GM21515 (cell line): ENCODE data around the gene AGMO.
"Not testable (repeated sequence)": the region's sequence is repeated elsewhere in the genome, so short reads cannot be mapped to it uniquely, and the experiment has no call there.

Experiments
- ATAC-seq: cut with Tn5 transposase; IDR thresholded peaks from one replicate; pipeline ENCODE4 v1.9.1; 2021; ENCODE audit not compliant: unreplicated experiment

The AGMO gene

GRCh38 chr7:15560968-15561367 lies 847 bp downstream of the AGMO start:
- ATAC-seq, result no peak

- no peak for ATAC-seq
Measured at GRCh38 chr7:15559416-15559928, 2.3 kb downstream of the AGMO start.

GRCh38 chr7:15558756-15559155 lies 3.1 kb downstream of the AGMO start:
- ATAC-seq, result no peak

GRCh38 chr7:15557686-15558085 lies 4.1 kb downstream of the AGMO start:
- ATAC-seq, result no peak

- no peak for ATAC-seq
Measured at GRCh38 chr7:15557186-15557585, 4.6 kb downstream of the AGMO start.

- no peak for ATAC-seq
Measured at GRCh38 chr7:15556339-15557105, 5.3 kb downstream of the AGMO start.

- no peak for ATAC-seq
Measured at GRCh38 chr7:15555381-15555859, 6.4 kb downstream of the AGMO start.

- ATAC-seq, result no peak
Measured at GRCh38 chr7:15554744-15555143, 7.1 kb downstream of the AGMO start.

- no peak for ATAC-seq
Measured at GRCh38 chr7:15554081-15554480, 7.7 kb downstream of the AGMO start.

- ATAC-seq, result not testable (repeated sequence)
Measured at GRCh38 chr7:15547320-15547719, 14.5 kb downstream of the AGMO start.

GRCh38 chr7:15546272-15546792 lies 15.5 kb downstream of the AGMO start:
- ATAC-seq, result no peak

GRCh38 chr7:15544050-15544449 lies 17.8 kb downstream of the AGMO start:
- ATAC-seq, result no peak

- no peak for ATAC-seq
Measured at GRCh38 chr7:15543256-15543655, 18.6 kb downstream of the AGMO start.

- no peak for ATAC-seq
Measured at GRCh38 chr7:15527648-15528047, 34.2 kb downstream of the AGMO start.

- no peak for ATAC-seq
Measured at GRCh38 chr7:15525652-15526263, 36.1 kb downstream of the AGMO start.

GRCh38 chr7:15524077-15524476 lies 37.7 kb downstream of the AGMO start:
- ATAC-seq, result no peak

GRCh38 chr7:15517865-15518264 lies 44.0 kb downstream of the AGMO start:
- ATAC-seq, result not testable (repeated sequence)

- ATAC-seq, result no peak
Measured at GRCh38 chr7:15515252-15515651, 46.6 kb downstream of the AGMO start.

- ATAC-seq, result no peak
Measured at GRCh38 chr7:15508258-15508657, 53.6 kb downstream of the AGMO start.

GRCh38 chr7:15507708-15508107 lies 54.1 kb downstream of the AGMO start:
- no peak for ATAC-seq

GRCh38 chr7:15507171-15507570 lies 54.6 kb downstream of the AGMO start:
- ATAC-seq, result no peak

GRCh38 chr7:15505761-15506160 lies 56.1 kb downstream of the AGMO start:
- ATAC-seq, result no peak
